Parathyroid adenoma (tissue), 2 donors: ENCODE measurements around the gene EEF1A2.

ENCODE experiments used
- H2AFZ ChIP-seq: fragments of 300-600 bp; sonication (generic); one replicate; pipeline ENCODE4 v1.7.0; 2017; ENCODE audit warnings: antibody characterized with exemption, mild to moderate bottlenecking
- H3K27ac ChIP-seq: fragments of 300-600 bp; sonication (generic); one replicate; pipeline ENCODE4 v1.7.0; 2017
- H3K27me3 ChIP-seq: fragments of 300-600 bp; sonication (generic); one replicate; pipeline ENCODE4 v1.7.0; 2017; ENCODE audit warnings: low read length; ENCODE audit not compliant: control insufficient read depth, insufficient read depth
- H3K36me3 ChIP-seq: fragments of 300-600 bp; sonication (generic); one replicate; pipeline ENCODE4 v1.7.0; 2017; ENCODE audit warnings: low read length; ENCODE audit not compliant: control insufficient read depth, insufficient read depth
- H3K4me1 ChIP-seq: fragments of 300-600 bp; sonication (generic); one replicate; pipeline ENCODE4 v1.7.0; 2017; ENCODE audit warnings: control low read depth
- H3K4me2 ChIP-seq: fragments of 300-600 bp; sonication (generic); one replicate; pipeline ENCODE4 v1.7.0; 2017; ENCODE audit warnings: low read length
- H3K4me3 ChIP-seq: fragments of 300-600 bp; sonication (generic); one replicate; pipeline ENCODE4 v1.7.0; 2017; ENCODE audit warnings: low read depth, low read length
- H3K79me2 ChIP-seq: fragments of 300-600 bp; sonication (generic); one replicate; pipeline ENCODE4 v1.7.0; 2017; ENCODE audit warnings: control low read depth
- H3K9ac ChIP-seq: fragments of 300-600 bp; sonication (generic); one replicate; pipeline ENCODE4 v1.7.0; 2017; ENCODE audit warnings: mild to moderate bottlenecking
- H3K9me3 ChIP-seq: fragments of 300-600 bp; sonication (generic); one replicate; pipeline ENCODE4 v1.7.0; 2017; ENCODE audit warnings: low read length; ENCODE audit not compliant: control insufficient read depth
- CTCF ChIP-seq: fragments of 300-600 bp; sonication (generic); IDR thresholded peaks from one replicate; pipeline ENCODE4 v1.7.0; 2017; ENCODE audit warnings: antibody characterized with exemption, mild to moderate bottlenecking
- donor health status: primary hyperparathyroidism.

EEF1A2 gene

GRCh38 chr20:63448031-63448430 is 50.9 kb downstream of the EEF1A2 start:
- Histone ChIP-seq H3K36me3 (no peaks in the 10 kb centered on the region), H3K27me3 (no peaks in the 10 kb centered on the region), H3K27ac (no peak overlapping the region), H2AFZ (no peak overlapping the region), H3K4me2 (no peak overlapping the region), H3K9ac (no peak overlapping the region), H3K4me3 (no peak overlapping the region), H3K9me3 (no peaks in the 10 kb centered on the region), H3K79me2 (no peaks in the 10 kb centered on the region), H3K4me1 (no peaks in the 10 kb centered on the region)
- no peak for TF ChIP-seq CTCF

GRCh38 chr20:63447320-63447719 is 51.6 kb downstream of the EEF1A2 start:
- H3K27ac ChIP-seq, result no peak overlapping the region
- H3K4me1 ChIP-seq, result no peaks in the 10 kb centered on the region
- no peak overlapping the region for H3K4me3 ChIP-seq
- no peaks in the 10 kb centered on the region for H3K27me3 ChIP-seq
- no peaks in the 10 kb centered on the region for H3K79me2 ChIP-seq
- H3K9ac ChIP-seq, result no peak overlapping the region
- no peak overlapping the region for H3K4me2 ChIP-seq
- no peaks in the 10 kb centered on the region for H3K36me3 ChIP-seq
- H3K9me3 ChIP-seq, result no peaks in the 10 kb centered on the region
- H2AFZ ChIP-seq, result no peak overlapping the region
- TF ChIP-seq CTCF, result no peak

- no peak for TF ChIP-seq CTCF
- no peak overlapping the region for H3K27ac ChIP-seq
- H3K4me3 ChIP-seq, result no peak overlapping the region
- no peaks in the 10 kb centered on the region for H3K36me3 ChIP-seq
- no peak overlapping the region for H2AFZ ChIP-seq
- no peaks in the 10 kb centered on the region for H3K4me1 ChIP-seq
- H3K4me2 ChIP-seq, result no peak overlapping the region
- H3K27me3 ChIP-seq, result no peaks in the 10 kb centered on the region
- H3K9me3 ChIP-seq, result no peaks in the 10 kb centered on the region
- H3K9ac ChIP-seq, result no peak overlapping the region
- no peaks in the 10 kb centered on the region for H3K79me2 ChIP-seq
These were observed 52.5 kb downstream of the EEF1A2 start for GRCh38 chr20:63446216-63447024.

GRCh38 chr20:63445075-63445734 is 53.7 kb downstream of the EEF1A2 start:
- no peaks in the 10 kb centered on the region for H3K4me1 ChIP-seq
- H3K36me3 ChIP-seq, result no peaks in the 10 kb centered on the region
- H3K79me2 ChIP-seq, result no peaks in the 10 kb centered on the region
- no peak overlapping the region for H3K9ac ChIP-seq
- H3K9me3 ChIP-seq, result no peaks in the 10 kb centered on the region
- no peak overlapping the region for H3K4me2 ChIP-seq
- no peak for TF ChIP-seq CTCF
- no peak overlapping the region for H3K4me3 ChIP-seq
- no peak overlapping the region for H3K27ac ChIP-seq
- H3K27me3 ChIP-seq, result no peaks in the 10 kb centered on the region
- H2AFZ ChIP-seq, result no peak overlapping the region
